Measurements from ENCODE around the gene CYB561. TPM values are rescaled to one million over a fixed set of nuclear protein-coding genes. Genes with fewer than 3 reads are reported as not detected.

Gene CYB561
- 28.5 to 37.6 TPM (median 35.8 TPM) in 5 replicates for total RNA-seq (2022; extraction: Qiagen RNA extraction; ENCODE audit: low read depth)

GRCh38 chr17:63445954-63446752 lies at the start of gene CYB561:
Gene CYB561, minus strand, starts transcription at chr17:63446306. Its CDS starts 8,759 bp downstream, at chr17:63437547.

GRCh38 chr17:63476854-63477479 lies 30.9 kb upstream of the CYB561 start, which contains the start of gene ACE:
Gene ACE, plus strand, starts transcription at chr17:63477061. Its CDS starts 34 bp downstream, at chr17:63477095.

Other genes with a start within 250 kb of the CYB561 start
- 0.94 to 2.1 TPM (median 1.7 TPM) in 5 replicates for gene ACE, start 30.8 kb upstream of the CYB561 start, total RNA-seq (2022; extraction: Qiagen RNA extraction; ENCODE audit: low read depth)
- gene KCNH6, start 77.1 kb upstream of the CYB561 start, total RNA-seq (2022; extraction: Qiagen RNA extraction; ENCODE audit: low read depth), result not detected in 5 replicates
- gene DCAF7, start 104.2 kb upstream of the CYB561 start, total RNA-seq (2022; extraction: Qiagen RNA extraction; ENCODE audit: low read depth), result 44.6 to 64.5 TPM (median 55.8 TPM) in 5 replicates
- gene TACO1, start 154.6 kb upstream of the CYB561 start, total RNA-seq (2022; extraction: Qiagen RNA extraction; ENCODE audit: low read depth), result 49.0 to 57.3 TPM (median 55.2 TPM) in 5 replicates
- gene MAP3K3, start 176.1 kb upstream of the CYB561 start, total RNA-seq (2022; extraction: Qiagen RNA extraction; ENCODE audit: low read depth), result 13.1 to 17.9 TPM (median 16.0 TPM) in 5 replicates